ENCODE data around the gene KCNS1. TPM values are rescaled to one million over a fixed set of nuclear protein-coding genes. Genes with fewer than 3 reads are reported as not detected.

Gene KCNS1
- polyA plus RNA-seq, 12 donors, result 0.03 to 0.55 (median 0.08) TPM; not detected in 6

- DNase-seq, result no peak
These were observed 8.7 kb upstream of the KCNS1 start for GRCh38 chr20:45109634-45110033.

GRCh38 chr20:45105317-45105716 is 4.4 kb upstream of the KCNS1 start:
- no peak for DNase-seq

GRCh38 chr20:45104786-45105185 is 3.9 kb upstream of the KCNS1 start:
- no peak for DNase-seq

GRCh38 chr20:45103072-45103471 is 2.1 kb upstream of the KCNS1 start:
- no peak for DNase-seq

GRCh38 chr20:45101333-45101850 is 465 bp upstream of the KCNS1 start:
- DNase-seq, result no peak

GRCh38 chr20:45098103-45098773 is 2.7 kb downstream of the KCNS1 start:
- DNase-seq, result no peak

- no peak for DNase-seq
These were observed 3.3 kb downstream of the KCNS1 start for GRCh38 chr20:45097485-45098102.

GRCh38 chr20:45096781-45097180 is 4.1 kb downstream of the KCNS1 start:
- DNase-seq, result no peak

GRCh38 chr20:45095805-45096238 is 5.1 kb downstream of the KCNS1 start:
- DNase-seq, result peak; percentile 36

GRCh38 chr20:45094864-45095574 is 5.9 kb downstream of the KCNS1 start:
- DNase-seq, result no peak

GRCh38 chr20:45094201-45094600 is 6.7 kb downstream of the KCNS1 start:
- DNase-seq, result no peak

- DNase-seq, result no peak
These were observed 8.0 kb downstream of the KCNS1 start for GRCh38 chr20:45092898-45093297.

GRCh38 chr20:45091366-45091765 is 9.6 kb downstream of the KCNS1 start:
- no peak for DNase-seq

GRCh38 chr20:45090481-45090880 is 10.4 kb downstream of the KCNS1 start:
- DNase-seq, result no peak

GRCh38 chr20:45088247-45088646 is 12.7 kb downstream of the KCNS1 start:
- no peak for DNase-seq

- no peak for DNase-seq
These were observed 13.1 kb downstream of the KCNS1 start for GRCh38 chr20:45087814-45088213.

- DNase-seq, result no peak
These were observed 13.7 kb downstream of the KCNS1 start for GRCh38 chr20:45087097-45087790.

- DNase-seq, result no peak
These were observed 15.1 kb downstream of the KCNS1 start for GRCh38 chr20:45085867-45086266.

GRCh38 chr20:45085289-45085688 is 15.6 kb downstream of the KCNS1 start:
- DNase-seq, result no peak

- no peak for DNase-seq
These were observed 17.8 kb downstream of the KCNS1 start for GRCh38 chr20:45083127-45083526.

- no peak for DNase-seq
These were observed 18.5 kb downstream of the KCNS1 start for GRCh38 chr20:45082468-45082867.

All from muscle of arm (tissue), 12 donors.